Activated naive CD8-positive, alpha-beta T cell treated with anti-CD3 and anti-CD28 coated beads, Interleukin-2, amount 50 U/mL, for 24 hours (primary cell): ENCODE results near the gene UGT1A4.

Experiments
- ATAC-seq: fragments of 150-1000 bp; cut with Tn5 transposase; one replicate; pipeline ENCODE4 v1.10.0; 2021
- DNase-seq: peaks from one replicate; pipeline ENCODE4 v3.0.0; 2021
- H3K27ac Mint-ChIP-seq: one replicate; pipeline ENCODE4 v1.8.0; 2021; ENCODE audit warnings: mild to moderate bottlenecking, mixed read lengths
- H3K27me3 Mint-ChIP-seq: one replicate; pipeline ENCODE4 v1.8.0; 2021; ENCODE audit warnings: mixed read lengths
- H3K36me3 Mint-ChIP-seq: one replicate; pipeline ENCODE4 v1.8.0; 2021; ENCODE audit warnings: low read depth, mixed read lengths
- H3K4me1 Mint-ChIP-seq: one replicate; pipeline ENCODE4 v1.8.0; 2021; ENCODE audit warnings: mixed read lengths
- H3K4me3 Mint-ChIP-seq: one replicate; pipeline ENCODE4 v1.8.0; 2021; ENCODE audit warnings: mild to moderate bottlenecking, moderate library complexity, mixed read lengths
- H3K9me3 Mint-ChIP-seq: one replicate; pipeline ENCODE4 v1.8.0; 2021; ENCODE audit warnings: mixed read lengths

Gene UGT1A4

GRCh38 chr2:233799087-233799665 is 80.6 kb downstream of the UGT1A4 start:
- Mint-ChIP-seq H3K27ac (no peak overlapping the region), H3K27me3 (peaks cover 12% of the 10 kb centered on the region), H3K36me3 (no peaks in the 10 kb centered on the region), H3K4me3 (no peak overlapping the region), H3K9me3 (peaks cover 6% of the 10 kb centered on the region), H3K4me1 (no peaks in the 10 kb centered on the region)
- DNase-seq (no peak), ATAC-seq (no peak)

DNA sequence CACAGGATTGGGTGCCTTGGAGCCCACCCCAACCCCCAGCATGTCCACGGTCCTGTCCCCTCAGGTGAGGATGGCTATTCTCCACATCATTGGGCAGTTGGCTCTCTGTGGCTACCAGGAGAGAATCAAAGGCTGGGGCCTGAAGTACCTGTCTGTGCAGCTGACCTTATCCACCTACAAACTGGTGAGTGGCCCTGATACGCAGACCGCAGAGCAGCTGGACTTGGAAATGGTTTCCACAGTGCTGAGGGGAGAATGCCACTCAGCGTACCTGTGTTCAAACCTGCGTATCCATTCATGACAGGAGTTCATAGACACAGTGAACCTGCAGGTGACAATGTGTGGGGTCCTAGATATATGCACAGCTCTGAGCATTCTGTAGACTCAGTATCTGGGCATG is 81.2 kb downstream of the UGT1A4 start:
- H3K4me1 Mint-ChIP-seq = no peaks in the 10 kb centered on the region
- H3K27me3 Mint-ChIP-seq = peaks cover 13% of the 10 kb centered on the region
- no peak overlapping the region for H3K27ac Mint-ChIP-seq
- ATAC-seq = no peak
- DNase-seq = no peak
- no peaks in the 10 kb centered on the region for H3K36me3 Mint-ChIP-seq
- no peak overlapping the region for H3K4me3 Mint-ChIP-seq
- H3K9me3 Mint-ChIP-seq = peaks cover 6% of the 10 kb centered on the region

GRCh38 chr2:233800208-233800607 is 81.7 kb downstream of the UGT1A4 start:
- Mint-ChIP-seq H3K27me3 (peaks cover 17% of the 10 kb centered on the region), H3K4me3 (no peak overlapping the region), H3K9me3 (peaks cover 6% of the 10 kb centered on the region), H3K27ac (no peak overlapping the region), H3K4me1 (no peaks in the 10 kb centered on the region), H3K36me3 (no peaks in the 10 kb centered on the region)
- ATAC-seq (no peak), DNase-seq (no peak)

GRCh38 chr2:233801357-233802131 is 83.0 kb downstream of the UGT1A4 start:
- peaks cover 17% of the 10 kb centered on the region for H3K27me3 Mint-ChIP-seq
- ATAC-seq (peak; percentile 68), DNase-seq (peak; percentile 12)
- H3K4me1 Mint-ChIP-seq = no peaks in the 10 kb centered on the region
- H3K4me3 Mint-ChIP-seq = no peak overlapping the region
- no peak overlapping the region for H3K27ac Mint-ChIP-seq
- H3K36me3 Mint-ChIP-seq = no peaks in the 10 kb centered on the region
- peaks cover 6% of the 10 kb centered on the region for H3K9me3 Mint-ChIP-seq

DNA sequence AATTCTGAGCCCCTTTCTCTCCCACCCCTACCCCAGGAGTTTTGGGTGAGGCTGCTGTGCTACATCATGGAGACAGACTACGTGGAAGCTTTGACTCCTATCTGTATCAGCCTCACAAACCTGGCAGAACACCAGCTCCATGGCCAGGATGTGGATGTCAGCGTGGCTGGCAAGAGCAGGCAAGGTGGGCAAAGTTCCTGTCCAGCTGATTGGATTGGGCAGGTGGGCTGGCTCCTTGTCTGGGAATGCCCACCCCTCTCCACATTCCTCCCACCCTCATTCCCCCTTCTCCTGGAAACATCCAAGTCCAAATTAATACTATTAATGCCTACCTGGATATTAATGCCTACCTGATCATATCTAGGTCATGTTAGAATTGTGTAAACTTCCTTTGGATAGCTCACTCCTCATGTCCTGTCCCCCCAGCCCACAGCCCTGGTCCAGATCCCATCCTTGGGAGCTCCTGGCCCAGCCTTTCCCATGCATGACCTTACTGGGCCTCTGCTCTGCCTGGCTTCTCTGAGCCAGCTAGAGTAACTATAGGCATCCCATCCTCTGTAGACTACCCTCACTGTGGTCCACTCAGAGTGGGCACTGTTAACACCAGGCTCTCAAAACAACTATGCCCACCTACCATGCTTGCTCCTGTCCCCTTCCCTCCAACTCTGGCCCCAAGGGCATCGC is 83.7 kb downstream of the UGT1A4 start:
- Mint-ChIP-seq H3K9me3 (peaks cover 6% of the 10 kb centered on the region), H3K27ac (no peak overlapping the region), H3K27me3 (peaks cover 17% of the 10 kb centered on the region), H3K36me3 (no peaks in the 10 kb centered on the region), H3K4me1 (no peaks in the 10 kb centered on the region), H3K4me3 (no peak overlapping the region)
- DNase-seq = no peak
- ATAC-seq = no peak

- DNase-seq (no peak), ATAC-seq (no peak)
- peaks cover 17% of the 10 kb centered on the region for H3K27me3 Mint-ChIP-seq
- H3K4me1 Mint-ChIP-seq = no peaks in the 10 kb centered on the region
- H3K9me3 Mint-ChIP-seq = peaks cover 6% of the 10 kb centered on the region
- no peak overlapping the region for H3K4me3 Mint-ChIP-seq
- H3K36me3 Mint-ChIP-seq = no peaks in the 10 kb centered on the region
- no peak overlapping the region for H3K27ac Mint-ChIP-seq
Measured at GRCh38 chr2:233803292-233803911, 84.9 kb downstream of the UGT1A4 start.

- no peak for DNase-seq
- Mint-ChIP-seq H3K27me3 (peaks cover 17% of the 10 kb centered on the region), H3K36me3 (no peaks in the 10 kb centered on the region), H3K4me3 (no peak overlapping the region), H3K4me1 (no peaks in the 10 kb centered on the region), H3K9me3 (peaks cover 6% of the 10 kb centered on the region), H3K27ac (no peak overlapping the region)
- no peak for ATAC-seq
Measured at GRCh38 chr2:233803994-233804393, 85.5 kb downstream of the UGT1A4 start.

DNA sequence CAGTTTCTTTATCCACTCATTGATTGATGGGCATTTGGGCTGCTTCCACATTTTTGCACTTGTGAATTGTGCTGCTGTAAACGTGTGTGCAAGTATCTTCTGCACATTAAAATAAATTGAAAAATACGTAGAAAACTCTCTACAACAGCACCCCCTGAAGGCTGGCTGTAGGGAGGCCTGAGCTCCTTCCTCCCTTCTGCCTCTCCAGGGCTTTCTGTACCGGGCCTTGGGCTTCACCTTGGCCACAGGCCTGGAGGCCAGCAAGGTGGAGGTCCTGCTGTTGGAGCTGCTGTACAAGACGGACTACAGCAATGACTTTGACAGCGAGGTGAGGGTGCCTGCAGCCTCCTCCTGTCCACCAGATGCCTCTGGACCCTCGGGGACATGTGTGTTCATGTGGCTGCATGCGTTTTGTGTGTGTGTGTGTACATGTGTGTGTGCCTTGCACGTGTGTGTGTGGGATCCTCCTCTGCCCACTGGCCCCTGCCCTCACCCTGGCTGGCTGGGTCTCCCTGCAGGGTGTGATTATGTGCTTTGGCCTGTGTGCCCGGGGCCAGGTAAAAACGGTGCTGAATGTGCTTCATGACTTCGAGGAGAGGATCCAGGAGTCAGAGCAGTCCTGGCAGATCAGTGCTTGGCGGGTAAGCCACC is 88.8 kb downstream of the UGT1A4 start:
- Mint-ChIP-seq H3K27me3 (peaks cover 24% of the 10 kb centered on the region), H3K36me3 (no peaks in the 10 kb centered on the region), H3K27ac (no peak overlapping the region), H3K4me3 (no peak overlapping the region), H3K9me3 (no peaks in the 10 kb centered on the region), H3K4me1 (no peaks in the 10 kb centered on the region)
- DNase-seq = no peak
- ATAC-seq = no peak

GRCh38 chr2:233807966-233808935 is 89.7 kb downstream of the UGT1A4 start:
- no peak for ATAC-seq
- Mint-ChIP-seq H3K4me3 (no peak overlapping the region), H3K4me1 (no peaks in the 10 kb centered on the region), H3K9me3 (no peaks in the 10 kb centered on the region), H3K36me3 (no peaks in the 10 kb centered on the region), H3K27ac (no peak overlapping the region), H3K27me3 (peaks cover 15% of the 10 kb centered on the region)
- DNase-seq = no peak

GRCh38 chr2:233810385-233810784 is 91.8 kb downstream of the UGT1A4 start:
- no peak for ATAC-seq
- DNase-seq = no peak
- Mint-ChIP-seq H3K36me3 (no peaks in the 10 kb centered on the region), H3K9me3 (no peaks in the 10 kb centered on the region), H3K4me3 (no peak overlapping the region), H3K4me1 (no peaks in the 10 kb centered on the region), H3K27ac (no peak overlapping the region), H3K27me3 (peaks cover 7% of the 10 kb centered on the region)

- DNase-seq (no peak), ATAC-seq (no peak)
- no peaks in the 10 kb centered on the region for H3K4me1 Mint-ChIP-seq
- no peaks in the 10 kb centered on the region for H3K36me3 Mint-ChIP-seq
- H3K27me3 Mint-ChIP-seq = peaks cover 7% of the 10 kb centered on the region
- no peak overlapping the region for H3K27ac Mint-ChIP-seq
- H3K9me3 Mint-ChIP-seq = no peaks in the 10 kb centered on the region
- no peak overlapping the region for H3K4me3 Mint-ChIP-seq
Measured at GRCh38 chr2:233811087-233811486, 92.6 kb downstream of the UGT1A4 start.

GRCh38 chr2:233811732-233812131 is 93.2 kb downstream of the UGT1A4 start:
- no peaks in the 10 kb centered on the region for H3K36me3 Mint-ChIP-seq
- H3K27me3 Mint-ChIP-seq = peaks cover 7% of the 10 kb centered on the region
- ATAC-seq (no peak), DNase-seq (no peak)
- no peaks in the 10 kb centered on the region for H3K4me1 Mint-ChIP-seq
- no peak overlapping the region for H3K27ac Mint-ChIP-seq
- no peaks in the 10 kb centered on the region for H3K9me3 Mint-ChIP-seq
- no peak overlapping the region for H3K4me3 Mint-ChIP-seq

GRCh38 chr2:233813236-233814055 is 94.9 kb downstream of the UGT1A4 start:
- Mint-ChIP-seq H3K4me1 (no peaks in the 10 kb centered on the region), H3K27me3 (peaks cover 10% of the 10 kb centered on the region), H3K36me3 (no peaks in the 10 kb centered on the region), H3K27ac (no peak overlapping the region), H3K4me3 (no peak overlapping the region), H3K9me3 (no peaks in the 10 kb centered on the region)
- ATAC-seq = no peak
- DNase-seq = no peak
